OCI-M1 (cell line): ENCODE measurements around the gene NRG2.

Experiments
- DNase-seq: peaks from one replicate; lab custom pipeline; 2025; lab: John Stamatoyannopoulos, UW

NRG2 gene

GRCh38 chr5:139968547-139969261 is 74.4 kb downstream of the NRG2 start:
- peak; percentile 90 for DNase-seq

- no peak for DNase-seq
Measured at GRCh38 chr5:139967353-139967752, 75.7 kb downstream of the NRG2 start.

- DNase-seq = no peak
Measured at GRCh38 chr5:139966856-139967255, 76.2 kb downstream of the NRG2 start.

GRCh38 chr5:139964994-139965565 is 78.0 kb downstream of the NRG2 start:
- no peak for DNase-seq

- DNase-seq = no peak
Measured at GRCh38 chr5:139964266-139964993, 78.7 kb downstream of the NRG2 start.

- no peak for DNase-seq
Measured at GRCh38 chr5:139962445-139962844, 80.7 kb downstream of the NRG2 start.

GRCh38 chr5:139961435-139962157 is 81.5 kb downstream of the NRG2 start:
- no peak for DNase-seq

- no peak for DNase-seq
Measured at GRCh38 chr5:139960723-139961383, 82.2 kb downstream of the NRG2 start.

- DNase-seq = no peak
Measured at GRCh38 chr5:139958432-139959148, 84.5 kb downstream of the NRG2 start.

GRCh38 chr5:139956342-139956741 is 86.8 kb downstream of the NRG2 start:
- DNase-seq = no peak

GRCh38 chr5:139955616-139956273 is 87.4 kb downstream of the NRG2 start:
- DNase-seq = peak; percentile 7

GRCh38 chr5:139955053-139955605 is 88.0 kb downstream of the NRG2 start:
- no peak for DNase-seq

GRCh38 chr5:139954462-139954861 is 88.6 kb downstream of the NRG2 start:
- no peak for DNase-seq

- no peak for DNase-seq
Measured at GRCh38 chr5:139954022-139954421, 89.1 kb downstream of the NRG2 start.

GRCh38 chr5:139952574-139952973 is 90.5 kb downstream of the NRG2 start:
- no peak for DNase-seq

GRCh38 chr5:139951983-139952382 is 91.1 kb downstream of the NRG2 start:
- DNase-seq = no peak

- DNase-seq = no peak
Measured at GRCh38 chr5:139951296-139951924, 91.7 kb downstream of the NRG2 start.

- no peak for DNase-seq
Measured at GRCh38 chr5:139950436-139950835, 92.7 kb downstream of the NRG2 start.

- no peak for DNase-seq
Measured at GRCh38 chr5:139949710-139950109, 93.4 kb downstream of the NRG2 start.

GRCh38 chr5:139947727-139948126 is 95.4 kb downstream of the NRG2 start:
- DNase-seq = no peak
